B cell (primary cell): ENCODE measurements around the gene VAV2. TPM values are rescaled to one million over a fixed set of nuclear protein-coding genes. Genes with fewer than 3 reads are reported as not detected.

Experiments used
- ATAC-seq: fragments of 200-7000 bp; cut with Tn5 transposase; one replicate; pipeline ENCODE4 v1.10.0; 2021; ENCODE audit warnings: low read depth, mild to moderate bottlenecking, moderate number of reproducible peaks, moderate library complexity
- CTCF ChIA-PET: fragments of 350-600 bp; sonication (Branson Sonifier 250); formaldehyde crosslinking; loops from one replicate; lab custom pipeline; 2021; ENCODE audit warnings: antibody characterized with exemption, inconsistent platforms; lab: Charles Lee
- POLR2A ChIA-PET: fragments of 350-600 bp; sonication (Branson Sonifier 250); formaldehyde crosslinking; loops from one replicate; lab custom pipeline; 2021; ENCODE audit warnings: antibody characterized with exemption; lab: Charles Lee
- DNase-seq: peaks from one replicate; pipeline ENCODE4 v3.0.0; 2013
- H2AFZ ChIP-seq: 2 replicates; pipeline ENCODE4 v1.6.1; 2012; ENCODE audit warnings: mild to moderate bottlenecking, low read depth, low read length; ENCODE audit not compliant: insufficient read depth, poor library complexity, severe bottlenecking
- H3K27ac ChIP-seq, 2 donors: 1 replicate in 1 of 2; 2 replicates in 1 of 2; pipeline ENCODE4 v1.5.1; 2012 to 2013; ENCODE audit warnings: low read length in 2 of 2, mild to moderate bottlenecking in 2 of 2, moderate library complexity in 1 of 2
- H3K27me3 ChIP-seq, 4 experiments: fragments of 200-600 bp in 1 of 4; sonication (generic) in 1 of 4; replicated peaks in 1 of 4; 1 replicate in 2 of 4; 2 replicates in 2 of 4; pipeline versions ENCODE4 v1.6.1 to v1.7.0; 2013 to 2016; ENCODE audit warnings: low read length in 3 of 4, mild to moderate bottlenecking in 2 of 4, mixed read lengths in 1 of 4, moderate library complexity in 1 of 4; ENCODE audit not compliant: insufficient read depth in 4 of 4, control insufficient read depth in 3 of 4; ENCODE audit errors: control extremely low read depth in 1 of 4
- H3K36me3 ChIP-seq, 2 experiments: replicated peaks in 1 of 2; 1 replicate in 1 of 2; 2 replicates in 1 of 2; pipeline versions ENCODE4 v1.6.1 to v1.7.1; 2013; ENCODE audit warnings: low read length in 1 of 2; ENCODE audit not compliant: insufficient read depth in 2 of 2, control insufficient read depth in 1 of 2; ENCODE audit errors: control extremely low read depth in 1 of 2, extremely low read depth in 1 of 2
- H3K4me1 ChIP-seq, 2 donors: fragments of 200-600 bp in 1 of 2; sonication (generic) in 1 of 2; 1 replicate in 1 of 2; 2 replicates in 1 of 2; pipeline versions ENCODE4 v1.5.1 to v1.6.1; 2013 to 2017; ENCODE audit warnings: low read length in 2 of 2; ENCODE audit not compliant: control insufficient read depth in 2 of 2, insufficient read depth in 2 of 2
- H3K4me2 ChIP-seq: replicated peaks from 2 replicates; pipeline ENCODE3; 2012; ENCODE audit warnings: mild to moderate bottlenecking, low read depth, low read length; ENCODE audit not compliant: poor library complexity, severe bottlenecking
- H3K4me3 ChIP-seq, 5 experiments: fragments of 200-600 bp in 1 of 5; sonication (generic) in 1 of 5; 1 replicate in 3 of 5; 2 replicates in 2 of 5; pipeline versions ENCODE4 v1.5.1 to v1.7.0; 2011 to 2016; ENCODE audit warnings: low read length in 4 of 5, mild to moderate bottlenecking in 4 of 5, low read depth in 2 of 5, control low read depth in 1 of 5, moderate library complexity in 1 of 5; ENCODE audit not compliant: insufficient read depth in 1 of 5; ENCODE audit errors: control extremely low read depth in 1 of 5, extremely low read depth in 1 of 5
- H3K79me2 ChIP-seq: fragments of 200-600 bp; sonication (generic); one replicate; pipeline ENCODE4 v1.6.0; 2016; ENCODE audit warnings: low read length; ENCODE audit not compliant: control insufficient read depth, insufficient read depth
- H3K9ac ChIP-seq: fragments of 200-600 bp; sonication (generic); 2 replicates; pipeline ENCODE4 v1.6.1; 2017; ENCODE audit warnings: mild to moderate bottlenecking, low read length, moderate library complexity
- H3K9me3 ChIP-seq, 3 donors: one replicate each; pipeline versions ENCODE4 v1.6.1 to v1.7.1; 2013; ENCODE audit warnings: low read length in 2 of 3; ENCODE audit not compliant: control insufficient read depth in 2 of 3, insufficient read depth in 1 of 3; ENCODE audit errors: control extremely low read depth in 1 of 3
- H4K20me1 ChIP-seq: 2 replicates; pipeline ENCODE4 v1.6.0; 2012; ENCODE audit warnings: mild to moderate bottlenecking, low read length; ENCODE audit not compliant: insufficient read depth, control insufficient read depth, poor library complexity, severe bottlenecking
- H3K27ac Mint-ChIP-seq: one replicate; pipeline ENCODE4 v1.8.0; 2021; ENCODE audit warnings: mixed read lengths
- H3K27me3 Mint-ChIP-seq: one replicate; pipeline ENCODE4 v1.8.0; 2021; ENCODE audit warnings: mixed read lengths
- H3K4me1 Mint-ChIP-seq: one replicate; pipeline ENCODE4 v1.8.0; 2021; ENCODE audit warnings: mixed read lengths
- H3K4me3 Mint-ChIP-seq: one replicate; pipeline ENCODE4 v1.8.0; 2021; ENCODE audit warnings: mixed read lengths
- H3K9me3 Mint-ChIP-seq: one replicate; pipeline ENCODE4 v1.8.0; 2022; ENCODE audit warnings: mixed read lengths; ENCODE audit not compliant: insufficient read depth
- EZH2 ChIP-seq: IDR thresholded peaks from 2 replicates; pipeline ENCODE4 v1.6.1; 2012; ENCODE audit warnings: borderline replicate concordance, low read depth, mild to moderate bottlenecking, moderate library complexity, low read length; ENCODE audit not compliant: insufficient read depth, poor library complexity, severe bottlenecking
- WGBS: methylation state at CpG from one replicate; pipeline ENCODE4 v1.1.5; 2013; ENCODE audit warnings: missing lambda C conversion rate; ENCODE audit not compliant: insufficient coverage; 5-methylcytosine and 5-hydroxymethylcytosine counted together
- intact Hi-C: fragments of 100-400 bp; cut with micrococcal nuclease; formaldehyde crosslinking; loops from one replicate; pipeline ENCODE4 v1.10.0; 2022
- polyA plus RNA-seq: library from polyadenylated mRNA; depleted of rRNA; stranded (reverse); fragments of >200 nt; gene quantifications from 2 replicates; pipeline ENCODE4 v1.2.3, GENCODE V29; 2012
- total RNA-seq, 2 donors: library from RNA; stranded (reverse); fragments of 120-200 nt in 1 of 2; gene quantifications; 1 replicate in 1 of 2; 2 replicates in 1 of 2; pipeline versions ENCODE4 v1.2.3 to v1.2.4, GENCODE V29; 2013 to 2022
- TF ChIP-seq, protein P1 (sequence below): fragments of 200-600 bp; IDR thresholded peaks from one replicate; pipeline ENCODE4 v1.8.0; 2022; ENCODE audit warnings: antibody characterized with exemption, mild to moderate bottlenecking

VAV2 gene
- total and polyA plus RNA-seq, 2 donors (not counting 1 experiment from before 2014, with no cell fraction given), result 34.4 to 128 TPM

DNA sequence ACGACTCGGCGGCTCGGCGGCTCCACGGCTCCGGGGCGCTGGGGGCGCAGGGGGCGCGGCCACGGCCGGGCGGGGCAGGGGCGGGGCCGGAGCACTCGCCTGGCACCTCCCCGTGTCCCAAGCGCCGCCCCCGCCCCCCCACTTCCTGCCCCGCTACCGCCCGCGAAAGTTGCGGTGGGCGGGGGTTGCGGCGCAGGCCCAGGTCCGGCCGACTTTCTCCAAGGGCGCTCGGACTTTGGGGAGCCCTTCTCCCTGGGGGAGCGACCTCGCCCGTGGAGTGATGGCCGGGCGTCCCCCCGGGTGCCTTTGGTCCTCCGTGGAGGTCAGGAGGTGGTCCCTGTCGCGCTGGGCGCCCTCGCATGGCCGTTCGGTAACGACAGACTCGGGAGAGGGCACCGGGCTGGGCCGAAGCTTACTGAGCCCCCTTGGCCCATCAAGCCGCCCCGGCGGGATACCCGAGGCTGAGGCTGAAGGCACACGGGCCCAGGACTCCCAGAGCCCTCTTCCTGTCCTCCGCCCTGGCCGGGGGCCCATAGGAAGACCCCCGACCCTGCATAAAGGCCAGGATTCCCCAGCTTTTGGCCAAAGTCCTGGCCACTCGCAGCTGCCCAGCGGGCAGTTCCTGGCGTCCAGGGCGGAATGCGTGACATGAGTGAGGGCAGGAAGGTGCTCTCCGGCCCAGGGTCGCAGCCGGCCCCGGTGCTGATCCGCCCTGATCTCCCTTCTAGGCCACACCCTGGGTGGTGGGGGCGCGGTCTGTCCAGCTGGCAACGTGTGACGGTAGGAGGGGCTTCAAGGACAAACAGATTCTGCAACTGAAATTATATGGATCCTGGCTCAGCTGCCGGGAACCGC, 883 bp upstream of the VAV2 start:
- Mint-ChIP-seq H3K4me1 (peaks cover 30% of the 10 kb centered on the region), H3K27ac (peak overlapping the region; percentile 86), H3K4me3 (peak overlapping the region; percentile 89), H3K9me3 (no peaks in the 10 kb centered on the region), H3K27me3 (no peaks in the 10 kb centered on the region)
- ATAC-seq (peak; percentile 79), DNase-seq (peak; percentile 90)
- H3K27me3 ChIP-seq, result no peaks in the 10 kb centered on the region
- H3K4me3 ChIP-seq, result peak overlapping the region; percentile 31 to 86 (median 81)
- ChIA-PET POLR2A (interaction anchor here (0.6 to 2.8 kb wide), 9 partner anchors 38 to 815 kb away, joined by 3 to 18 read pairs (median 5); no protein-coding TSS in a partner anchor), CTCF (interaction anchor here (0.9 to 5.8 kb wide), 45 partner anchors 13 to 390 kb away, joined by 3 to 561 read pairs (median 5); partner anchors contain the start of genes BRD3OS and WDR5)
- peaks cover 34% of the 10 kb centered on the region for H4K20me1 ChIP-seq
- H3K4me1 ChIP-seq, result peaks cover 27 to 42% of the 10 kb centered on the region in 2 donors
- H3K4me2 ChIP-seq, result peak overlapping the region; percentile 99
- no peak for TF ChIP-seq EZH2
- TF ChIP-seq, protein P1, sequence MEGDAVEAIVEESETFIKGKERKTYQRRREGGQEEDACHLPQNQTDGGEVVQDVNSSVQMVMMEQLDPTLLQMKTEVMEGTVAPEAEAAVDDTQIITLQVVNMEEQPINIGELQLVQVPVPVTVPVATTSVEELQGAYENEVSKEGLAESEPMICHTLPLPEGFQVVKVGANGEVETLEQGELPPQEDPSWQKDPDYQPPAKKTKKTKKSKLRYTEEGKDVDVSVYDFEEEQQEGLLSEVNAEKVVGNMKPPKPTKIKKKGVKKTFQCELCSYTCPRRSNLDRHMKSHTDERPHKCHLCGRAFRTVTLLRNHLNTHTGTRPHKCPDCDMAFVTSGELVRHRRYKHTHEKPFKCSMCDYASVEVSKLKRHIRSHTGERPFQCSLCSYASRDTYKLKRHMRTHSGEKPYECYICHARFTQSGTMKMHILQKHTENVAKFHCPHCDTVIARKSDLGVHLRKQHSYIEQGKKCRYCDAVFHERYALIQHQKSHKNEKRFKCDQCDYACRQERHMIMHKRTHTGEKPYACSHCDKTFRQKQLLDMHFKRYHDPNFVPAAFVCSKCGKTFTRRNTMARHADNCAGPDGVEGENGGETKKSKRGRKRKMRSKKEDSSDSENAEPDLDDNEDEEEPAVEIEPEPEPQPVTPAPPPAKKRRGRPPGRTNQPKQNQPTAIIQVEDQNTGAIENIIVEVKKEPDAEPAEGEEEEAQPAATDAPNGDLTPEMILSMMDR, result peak; percentile 53
- peak overlapping the region; percentile 86 for H3K9ac ChIP-seq
- H2AFZ ChIP-seq, result peak overlapping the region; percentile 76
- H3K9me3 ChIP-seq, result no peaks in the 10 kb centered on the region
- WGBS, result under 1% methylated on average over 67 of the region's 74 CpGs
- H3K36me3 ChIP-seq, result no peaks in the 10 kb centered on the region
- H3K27ac ChIP-seq, result peak overlapping the region; percentile 26 to 83
- intact Hi-C loops, result loop anchor here (1.0 to 5.0 kb wide), 6 partner anchors 38 to 461 kb away; partner anchors contain the start of genes ADAMTSL2 and BRD3
- peaks cover 48% of the 10 kb centered on the region for H3K79me2 ChIP-seq
